ENCODE measurements around the gene JMJD7.
A peak's percentile ranks its signal among the peaks of the same experiment; 100 is the strongest.

The JMJD7 gene

GRCh38 chr15:41848631-41849030 lies 20.7 kb downstream of the JMJD7 start:
- DNase-seq: peak; percentile 47 to 61

- no peak for DNase-seq
Observed at GRCh38 chr15:41849204-41849603, 21.3 kb downstream of the JMJD7 start.

- no peak for DNase-seq
Observed at GRCh38 chr15:41849861-41850260, 22.0 kb downstream of the JMJD7 start.

GRCh38 chr15:41850482-41851166 lies 22.7 kb downstream of the JMJD7 start:
- DNase-seq: no peak

- DNase-seq: no peak
Observed at GRCh38 chr15:41851167-41851523, 23.3 kb downstream of the JMJD7 start.

- no peak for DNase-seq
Observed at GRCh38 chr15:41851755-41852370, 24.0 kb downstream of the JMJD7 start.

- DNase-seq: no peak
Observed at GRCh38 chr15:41852736-41853590, 25.1 kb downstream of the JMJD7 start.

- no peak for DNase-seq
Observed at GRCh38 chr15:41853831-41854230, 25.9 kb downstream of the JMJD7 start.

GRCh38 chr15:41854443-41854842 lies 26.6 kb downstream of the JMJD7 start:
- DNase-seq: no peak

- DNase-seq: no peak
Observed at GRCh38 chr15:41855261-41855961, 27.5 kb downstream of the JMJD7 start.

GRCh38 chr15:41856262-41856661 lies 28.4 kb downstream of the JMJD7 start:
- DNase-seq: no peak

GRCh38 chr15:41856716-41857115 lies 28.8 kb downstream of the JMJD7 start:
- no peak for DNase-seq

GRCh38 chr15:41857316-41857715 lies 29.4 kb downstream of the JMJD7 start:
- no peak for DNase-seq

- DNase-seq: no peak
Observed at GRCh38 chr15:41858756-41859155, 30.9 kb downstream of the JMJD7 start.

GRCh38 chr15:41860049-41860828 lies 32.3 kb downstream of the JMJD7 start:
- DNase-seq: no peak

GRCh38 chr15:41861736-41862356 lies 34.0 kb downstream of the JMJD7 start:
- DNase-seq: no peak

- no peak for DNase-seq
Observed at GRCh38 chr15:41862515-41863116, 34.7 kb downstream of the JMJD7 start.

GRCh38 chr15:41865490-41866055 lies 37.7 kb downstream of the JMJD7 start:
- DNase-seq: no peak

- no peak for DNase-seq
Observed at GRCh38 chr15:41866263-41866703, 38.4 kb downstream of the JMJD7 start.

GRCh38 chr15:41866872-41867579 lies 39.1 kb downstream of the JMJD7 start:
- DNase-seq: no peak

All from stimulated activated CD4-positive, alpha-beta T cell treated with anti-CD3 and anti-CD28 coated beads, Interleukin-2, amount 100 ng/mL, for 24 hours (primary cell).